ENCODE measurements around the gene SOS1. TPM values are rescaled to one million over a fixed set of nuclear protein-coding genes. Genes with fewer than 3 reads are reported as not detected.

SOS1 gene
- total and polyA plus RNA-seq, 9 donors = 14.4 to 70.1 (median 41.8) TPM

DNA sequence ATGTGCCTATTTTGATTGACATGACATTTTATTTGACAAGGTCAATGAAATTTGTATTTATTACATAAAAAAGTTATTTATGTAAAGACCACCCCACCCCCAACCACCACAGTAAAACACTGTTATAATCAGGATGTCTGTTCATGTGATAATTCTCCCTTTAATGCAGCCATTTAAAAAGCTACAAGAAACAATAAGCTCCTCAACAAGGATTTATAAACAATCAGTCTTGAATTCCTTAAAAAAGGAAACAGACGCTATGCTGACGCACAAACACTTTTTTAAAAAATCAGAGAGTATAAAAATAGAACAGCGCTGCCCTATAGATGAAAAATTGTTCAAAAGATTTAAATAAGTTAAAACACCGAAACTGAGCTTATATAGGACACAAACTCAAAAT lies 102.2 kb downstream of the SOS1 start:
- WGBS, 3 donors = 21 to 51% (median 23%) methylated on average over 4 of the region's 4 CpGs
- no peaks in the 10 kb centered on the region for H3K27me3 ChIP-seq
- no peak overlapping the region for H3K4me3 ChIP-seq
- no peaks in the 10 kb centered on the region for H3K9me3 ChIP-seq
- intact Hi-C loops (cut with DNase I) = no loop called here
- H3K4me1 ChIP-seq (ENCODE audit: insufficient read depth) = peaks cover 5% of the 10 kb centered on the region
- peak overlapping the region in 1 of 2 donors; percentile 69 for H3K27ac ChIP-seq
- no peak for DNase-seq
- TF ChIP-seq POLR2A (IDR thresholded peaks at IDR 0.05) = no peak
- TF ChIP-seq, protein P1, sequence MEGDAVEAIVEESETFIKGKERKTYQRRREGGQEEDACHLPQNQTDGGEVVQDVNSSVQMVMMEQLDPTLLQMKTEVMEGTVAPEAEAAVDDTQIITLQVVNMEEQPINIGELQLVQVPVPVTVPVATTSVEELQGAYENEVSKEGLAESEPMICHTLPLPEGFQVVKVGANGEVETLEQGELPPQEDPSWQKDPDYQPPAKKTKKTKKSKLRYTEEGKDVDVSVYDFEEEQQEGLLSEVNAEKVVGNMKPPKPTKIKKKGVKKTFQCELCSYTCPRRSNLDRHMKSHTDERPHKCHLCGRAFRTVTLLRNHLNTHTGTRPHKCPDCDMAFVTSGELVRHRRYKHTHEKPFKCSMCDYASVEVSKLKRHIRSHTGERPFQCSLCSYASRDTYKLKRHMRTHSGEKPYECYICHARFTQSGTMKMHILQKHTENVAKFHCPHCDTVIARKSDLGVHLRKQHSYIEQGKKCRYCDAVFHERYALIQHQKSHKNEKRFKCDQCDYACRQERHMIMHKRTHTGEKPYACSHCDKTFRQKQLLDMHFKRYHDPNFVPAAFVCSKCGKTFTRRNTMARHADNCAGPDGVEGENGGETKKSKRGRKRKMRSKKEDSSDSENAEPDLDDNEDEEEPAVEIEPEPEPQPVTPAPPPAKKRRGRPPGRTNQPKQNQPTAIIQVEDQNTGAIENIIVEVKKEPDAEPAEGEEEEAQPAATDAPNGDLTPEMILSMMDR (IDR thresholded peaks at IDR 0.05) = no peak
- no peak for TF ChIP-seq EP300 (IDR thresholded peaks at IDR 0.05)
- no peaks in the 10 kb centered on the region for H3K36me3 ChIP-seq

DNA sequence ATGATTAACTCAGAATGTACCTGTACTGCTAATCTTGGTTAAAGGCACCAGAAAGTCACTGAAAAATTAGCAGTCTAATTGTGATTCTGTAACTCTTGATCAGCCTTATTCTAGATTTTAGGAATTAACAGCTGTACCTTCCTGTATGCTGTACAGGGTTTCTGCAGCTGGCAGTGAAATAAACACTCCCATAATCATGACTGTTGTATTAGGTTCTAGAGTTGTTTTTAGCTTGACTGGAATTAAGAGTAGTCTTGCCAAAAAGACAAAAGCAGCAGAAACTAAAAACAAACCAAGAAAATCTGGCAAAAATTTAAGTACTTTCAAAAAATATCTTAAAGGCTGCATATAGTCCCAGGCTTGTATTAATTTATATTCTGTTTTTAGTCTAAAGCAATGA lies 103.5 kb downstream of the SOS1 start:
- Histone ChIP-seq H3K27me3 (no peaks in the 10 kb centered on the region), H3K36me3 (no peaks in the 10 kb centered on the region), H3K4me3 (no peak overlapping the region), H3K9me3 (no peaks in the 10 kb centered on the region), H3K4me1 (ENCODE audit: insufficient read depth) (peaks cover 5% of the 10 kb centered on the region), H3K27ac (peak overlapping the region in 1 of 2 donors; percentile 69)
- TF ChIP-seq, protein P1 (IDR thresholded peaks at IDR 0.05) = no peak
- TF ChIP-seq POLR2A (IDR thresholded peaks at IDR 0.05) = no peak
- TF ChIP-seq EP300 (IDR thresholded peaks at IDR 0.05) = no peak
- intact Hi-C loops (cut with DNase I) = no loop called here
- no peak for DNase-seq

DNA sequence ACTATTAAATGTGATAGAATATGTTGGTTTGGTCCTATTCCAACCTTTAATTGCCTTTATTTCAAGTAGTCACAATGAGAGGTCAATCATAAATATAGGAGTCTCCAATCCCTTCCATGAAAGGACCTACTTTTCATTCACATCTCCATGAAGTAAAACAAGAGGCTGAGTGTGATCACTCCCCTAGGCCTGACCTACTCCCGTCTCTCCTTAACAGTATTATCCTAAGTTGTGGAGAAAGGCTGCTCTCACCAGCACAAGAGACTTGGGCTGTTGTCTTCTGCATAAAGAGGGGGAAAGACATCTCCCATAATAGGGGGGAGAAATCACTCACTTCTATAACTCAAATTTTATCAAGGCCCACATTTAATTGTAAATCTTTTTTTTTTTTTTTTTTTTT lies 105.4 kb downstream of the SOS1 start:
- Histone ChIP-seq H3K36me3 (no peaks in the 10 kb centered on the region), H3K4me3 (no peak overlapping the region), H3K27me3 (no peaks in the 10 kb centered on the region), H3K9me3 (no peaks in the 10 kb centered on the region), H3K4me1 (ENCODE audit: insufficient read depth) (peaks cover 5% of the 10 kb centered on the region), H3K27ac (no peak overlapping the region)
- 96 to 100% (median 100%) methylated on average over 1 of the region's 1 CpG for WGBS, 3 donors
- intact Hi-C loops (cut with DNase I) = no loop called here
- TF ChIP-seq EP300 (IDR thresholded peaks at IDR 0.05) (no peak), POLR2A (IDR thresholded peaks at IDR 0.05) (no peak)
- TF ChIP-seq, protein P1 (IDR thresholded peaks at IDR 0.05) = no peak
- DNase-seq = no peak

DNA sequence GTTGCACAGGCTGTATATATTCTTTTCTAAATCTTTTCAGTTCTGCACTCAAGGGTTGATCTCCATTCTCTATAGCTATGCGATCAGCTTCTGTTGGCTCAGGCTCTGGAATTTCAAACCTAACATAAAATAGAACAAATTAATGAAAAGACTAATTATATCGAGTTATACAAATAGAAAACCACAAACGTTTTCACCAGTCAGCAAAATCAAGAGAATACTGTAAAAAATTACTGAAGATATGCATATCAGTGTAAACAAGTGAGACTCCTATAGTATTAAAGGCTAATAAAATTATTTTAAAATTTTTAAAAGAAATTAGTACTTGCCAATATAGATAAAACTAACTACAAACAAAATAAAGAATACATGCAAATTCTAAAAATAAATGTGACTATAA lies 107.0 kb downstream of the SOS1 start:
- TF ChIP-seq, protein P1 (IDR thresholded peaks at IDR 0.05) = no peak
- no peak for TF ChIP-seq EP300 (IDR thresholded peaks at IDR 0.05)
- Histone ChIP-seq H3K4me3 (no peak overlapping the region), H3K27me3 (no peaks in the 10 kb centered on the region), H3K9me3 (no peaks in the 10 kb centered on the region), H3K36me3 (no peaks in the 10 kb centered on the region), H3K27ac (no peak overlapping the region), H3K4me1 (ENCODE audit: insufficient read depth) (peaks cover 5% of the 10 kb centered on the region)
- 69 to 79% (median 74%) methylated on average over 3 of the region's 3 CpGs for WGBS, 3 donors
- intact Hi-C loops (cut with DNase I) = no loop called here
- no peak for DNase-seq

DNA sequence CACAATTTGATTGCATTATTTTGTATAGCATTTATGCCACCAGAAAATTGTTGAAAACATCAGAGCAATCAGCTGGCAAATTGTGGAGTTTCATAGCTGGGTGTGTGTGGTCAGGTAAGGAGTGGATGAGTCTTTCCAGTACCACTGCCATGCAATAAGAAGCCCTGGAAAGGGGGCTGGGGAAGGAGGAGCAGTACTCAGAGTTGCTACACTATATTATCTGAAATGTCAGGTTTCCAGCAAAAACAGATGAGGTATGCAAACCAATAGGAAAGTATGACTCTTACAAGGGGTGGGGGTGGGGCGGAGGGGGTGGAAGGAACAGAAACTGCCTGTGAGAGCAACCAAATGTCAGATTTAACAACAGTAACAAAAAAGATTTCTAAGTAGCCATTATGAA lies 112.2 kb downstream of the SOS1 start:
- WGBS, 3 donors = 63 to 79% (median 74%) methylated on average over 1 of the region's 1 CpG

More for the DNA sequence above, 112.2 kb downstream of the SOS1 start:
- H3K4me3 ChIP-seq = no peak overlapping the region
- DNase-seq = no peak
- H3K36me3 ChIP-seq = no peaks in the 10 kb centered on the region
- intact Hi-C loops (cut with DNase I) = loop anchor here in 1 of 4 donors (2.0 kb wide), 1 partner anchor 24 kb away; no protein-coding TSS in a partner anchor
- no peak overlapping the region for H3K27ac ChIP-seq
- H3K4me1 ChIP-seq (ENCODE audit: insufficient read depth) = no peaks in the 10 kb centered on the region
- no peaks in the 10 kb centered on the region for H3K9me3 ChIP-seq
- H3K27me3 ChIP-seq = no peaks in the 10 kb centered on the region
- no peak for TF ChIP-seq POLR2A (IDR thresholded peaks at IDR 0.05)
- no peak for TF ChIP-seq EP300 (IDR thresholded peaks at IDR 0.05)
- TF ChIP-seq, protein P1 (IDR thresholded peaks at IDR 0.05) = no peak

Data from ovary (tissue), 9 donors.